Kidney (tissue), 14 donors: ENCODE data around the gene HAUS1. TPM values are rescaled to one million over a fixed set of nuclear protein-coding genes. Genes with fewer than 3 reads are reported as not detected.

Experiments used
- DNase-seq, 5 donors: peaks; one replicate each; pipeline ENCODE4 v3.0.0-alpha.2; 2013 to 2020
- FAIRE-seq: peaks from 2 replicates; lab custom pipeline; 2012; peaks lifted over from hg19 to GRCh38; lab: Jason Lieb, UNC
- H3K27ac ChIP-seq, 2 donors: one replicate each; pipeline ENCODE4 v1.7.0; 2013; ENCODE audit warnings: low read depth in 2 of 2, low read length in 2 of 2, inconsistent platforms in 1 of 2
- H3K27me3 ChIP-seq: one replicate; pipeline ENCODE4 v1.7.1; 2013; ENCODE audit warnings: low read length, inconsistent platforms; ENCODE audit not compliant: control insufficient read depth, insufficient read depth
- H3K36me3 ChIP-seq, 3 donors: one replicate each; pipeline versions ENCODE4 v1.7.0 to v1.7.1; 2013; ENCODE audit warnings: low read length in 3 of 3, control low read depth in 1 of 3, inconsistent platforms in 1 of 3; ENCODE audit not compliant: insufficient read depth in 3 of 3, control insufficient read depth in 2 of 3
- H3K4me1 ChIP-seq, 3 donors: one replicate each; pipeline versions ENCODE4 v1.7.0 to v1.7.1; 2013; ENCODE audit warnings: low read length in 3 of 3, inconsistent platforms in 1 of 3, low read depth in 1 of 3; ENCODE audit not compliant: control insufficient read depth in 2 of 3, insufficient read depth in 2 of 3
- H3K4me3 ChIP-seq, 3 donors: one replicate each; pipeline versions ENCODE4 v1.7.0 to v1.8.1; 2013; ENCODE audit warnings: low read length in 3 of 3, control low read depth in 1 of 3, inconsistent platforms in 1 of 3
- H3K9ac ChIP-seq, 3 donors: one replicate each; pipeline versions ENCODE4 v1.7.0 to v1.7.1; 2013; ENCODE audit warnings: low read length in 3 of 3, control low read depth in 1 of 3, inconsistent platforms in 1 of 3
- H3K9me3 ChIP-seq, 3 donors: one replicate each; pipeline versions ENCODE4 v1.7.0 to v1.7.1; 2013; ENCODE audit warnings: low read length in 3 of 3, control low read depth in 1 of 3, inconsistent platforms in 1 of 3; ENCODE audit not compliant: control insufficient read depth in 2 of 3, insufficient read depth in 1 of 3
- intact Hi-C: fragments of 100-400 bp; cut with DNase I; formaldehyde crosslinking; loops from one replicate; pipeline ENCODE4 v1.11.1; 2022
- polyA plus RNA-seq: library from polyadenylated mRNA; stranded (reverse); fragments of 350-450 nt; fragmentation: Illumina TruSeq; extraction: RNeasy Lipid Tissue Mini Kit (QIAGEN cat#74804); gene quantifications from one replicate; pipeline ENCODE4 v1.2.3, GENCODE V29; 2014; ENCODE audit warnings: low read depth, low replicate concordance; ENCODE audit not compliant: insufficient read depth
- total RNA-seq: library from RNA; stranded (reverse); fragmentation: NEBNext Ultra II Directional; extraction: Animal tissue kit (Norgen Biotek cat#: 25700); gene quantifications from one replicate; pipeline ENCODE4 v1.2.1, GENCODE V29; 2021
- TF ChIP-seq, protein P1 (sequence below): IDR thresholded peaks from 3 replicates; pipeline ENCODE4 v1.5.1; 2012; ENCODE audit warnings: mild to moderate bottlenecking, moderate library complexity, borderline replicate concordance; ENCODE audit not compliant: insufficient read depth; ENCODE audit errors: extremely low read depth
- donor health status: control.
- donor health status: control.
- donor health status: control.
- donor health status: control.
- donor health status: control.
- donor health status: DM: yes; HTN: yes; CAD: no.
- donor health status: Normal renal cell carcinoma (clear cell type).

HAUS1 gene
- total and polyA plus RNA-seq, 2 donors from 2014 or later, result 18.6 to 22.2 TPM

- Histone ChIP-seq H3K27me3 (no peaks in the 10 kb centered on the region), H3K4me3 (no peak overlapping the region), H3K27ac (no peak overlapping the region), H3K9ac (no peak overlapping the region), H3K4me1 (no peaks in the 10 kb centered on the region), H3K9me3 (no peaks in the 10 kb centered on the region), H3K36me3 (no peaks in the 10 kb centered on the region)
- TF ChIP-seq, protein P1, sequence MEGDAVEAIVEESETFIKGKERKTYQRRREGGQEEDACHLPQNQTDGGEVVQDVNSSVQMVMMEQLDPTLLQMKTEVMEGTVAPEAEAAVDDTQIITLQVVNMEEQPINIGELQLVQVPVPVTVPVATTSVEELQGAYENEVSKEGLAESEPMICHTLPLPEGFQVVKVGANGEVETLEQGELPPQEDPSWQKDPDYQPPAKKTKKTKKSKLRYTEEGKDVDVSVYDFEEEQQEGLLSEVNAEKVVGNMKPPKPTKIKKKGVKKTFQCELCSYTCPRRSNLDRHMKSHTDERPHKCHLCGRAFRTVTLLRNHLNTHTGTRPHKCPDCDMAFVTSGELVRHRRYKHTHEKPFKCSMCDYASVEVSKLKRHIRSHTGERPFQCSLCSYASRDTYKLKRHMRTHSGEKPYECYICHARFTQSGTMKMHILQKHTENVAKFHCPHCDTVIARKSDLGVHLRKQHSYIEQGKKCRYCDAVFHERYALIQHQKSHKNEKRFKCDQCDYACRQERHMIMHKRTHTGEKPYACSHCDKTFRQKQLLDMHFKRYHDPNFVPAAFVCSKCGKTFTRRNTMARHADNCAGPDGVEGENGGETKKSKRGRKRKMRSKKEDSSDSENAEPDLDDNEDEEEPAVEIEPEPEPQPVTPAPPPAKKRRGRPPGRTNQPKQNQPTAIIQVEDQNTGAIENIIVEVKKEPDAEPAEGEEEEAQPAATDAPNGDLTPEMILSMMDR, result no peak
- no peak for FAIRE-seq
- DNase-seq, result no peak
- intact Hi-C loops, result loop anchor here (10.0 kb wide), 1 partner anchor 515 kb away; the partner anchor contains the start of gene LOXHD1
Observed at GRCh38 chr18:46140173-46140572, 36.0 kb downstream of the HAUS1 start.

GRCh38 chr18:46141199-46141598 lies 37.0 kb downstream of the HAUS1 start:
- Histone ChIP-seq H3K4me3 (no peak overlapping the region), H3K27me3 (no peaks in the 10 kb centered on the region), H3K27ac (no peak overlapping the region), H3K4me1 (no peaks in the 10 kb centered on the region), H3K9me3 (no peaks in the 10 kb centered on the region), H3K36me3 (no peaks in the 10 kb centered on the region), H3K9ac (no peak overlapping the region)
- TF ChIP-seq, protein P1, result no peak
- FAIRE-seq (no peak), DNase-seq (no peak)
- intact Hi-C loops, result loop anchor here (10.0 kb wide), 1 partner anchor 514 kb away; the partner anchor contains the start of gene LOXHD1

GRCh38 chr18:46148810-46149209 lies 44.6 kb downstream of the HAUS1 start:
- H3K9ac ChIP-seq, result no peak overlapping the region
- no peaks in the 10 kb centered on the region for H3K27me3 ChIP-seq
- TF ChIP-seq, protein P1, result peak; percentile 44
- DNase-seq (peak in 4 of 5 donors; percentile 54 to 68 (median 58)), FAIRE-seq (peak; percentile 33)
- no peak overlapping the region for H3K27ac ChIP-seq
- intact Hi-C loops, result loop anchor here (10.0 kb wide), 1 partner anchor 506 kb away; the partner anchor contains the start of gene LOXHD1
- no peaks in the 10 kb centered on the region for H3K36me3 ChIP-seq
- no peaks in the 10 kb centered on the region for H3K9me3 ChIP-seq
- H3K4me1 ChIP-seq, result no peaks in the 10 kb centered on the region
- no peak overlapping the region for H3K4me3 ChIP-seq

GRCh38 chr18:46152436-46152807 lies 48.2 kb downstream of the HAUS1 start:
- intact Hi-C loops, result no loop called here
- Histone ChIP-seq H3K9ac (no peak overlapping the region), H3K4me3 (no peak overlapping the region), H3K36me3 (no peaks in the 10 kb centered on the region), H3K9me3 (no peaks in the 10 kb centered on the region), H3K4me1 (no peaks in the 10 kb centered on the region), H3K27me3 (no peaks in the 10 kb centered on the region), H3K27ac (peak overlapping the region in 1 of 2 donors; percentile 7)
- DNase-seq (no peak), FAIRE-seq (no peak)
- TF ChIP-seq, protein P1, result no peak
